ENCODE data around the gene AQR.
"Not testable (repeated sequence)": the region's sequence is repeated elsewhere in the genome, so short reads cannot be mapped to it uniquely, and the experiment has no call there.

Gene AQR

GRCh38 chr15:34986326-34986725 is 16.8 kb upstream of the AQR start:
- Histone ChIP-seq H3K4me1 (ENCODE audit: insufficient read depth, low read length) (no peaks in the 10 kb centered on the region; the same call in 1 of the 2 replicates), H3K9me3 (ENCODE audit: control insufficient read depth, insufficient read depth, low read length) (no peaks in the 10 kb centered on the region), H3K36me3 (ENCODE audit: insufficient read depth, low read length) (peaks cover 14% of the 10 kb centered on the region), H3K9ac (ENCODE audit: low read depth, low read length) (peak overlapping the region; percentile 90; the same call in 1 of the 2 replicates)

GRCh38 chr15:34984889-34985630 is 15.5 kb upstream of the AQR start:
- H3K4me1 ChIP-seq (ENCODE audit: insufficient read depth, low read length) = no peaks in the 10 kb centered on the region; the same call in 1 of the 2 replicates
- H3K36me3 ChIP-seq (ENCODE audit: insufficient read depth, low read length) = peaks cover 14% of the 10 kb centered on the region
- 0 out of 2 replicates have a peak overlapping the region, but pooled peaks have one; percentile 12 for H3K9ac ChIP-seq (ENCODE audit: low read depth, low read length)
- H3K9me3 ChIP-seq (ENCODE audit: control insufficient read depth, insufficient read depth, low read length) = no peaks in the 10 kb centered on the region

- no peaks in the 10 kb centered on the region for H3K9me3 ChIP-seq (ENCODE audit: control insufficient read depth, insufficient read depth, low read length)
- no peak overlapping the region for H3K9ac ChIP-seq (ENCODE audit: low read depth, low read length)
- no peaks in the 10 kb centered on the region for H3K4me1 ChIP-seq (ENCODE audit: insufficient read depth, low read length)
- H3K36me3 ChIP-seq (ENCODE audit: insufficient read depth, low read length) = no peaks in the 10 kb centered on the region; the same call in 1 of the 2 replicates
Observed at GRCh38 chr15:34976743-34977142, 7.2 kb upstream of the AQR start.

- Histone ChIP-seq H3K9ac (ENCODE audit: low read depth, low read length) (no peak overlapping the region), H3K9me3 (ENCODE audit: control insufficient read depth, insufficient read depth, low read length) (no peaks in the 10 kb centered on the region), H3K4me1 (ENCODE audit: insufficient read depth, low read length) (no peaks in the 10 kb centered on the region), H3K36me3 (ENCODE audit: insufficient read depth, low read length) (no peaks in the 10 kb centered on the region)
Observed at GRCh38 chr15:34976073-34976472, 6.5 kb upstream of the AQR start.

- Histone ChIP-seq H3K4me1 (ENCODE audit: insufficient read depth, low read length) (no peaks in the 10 kb centered on the region), H3K36me3 (ENCODE audit: insufficient read depth, low read length) (no peaks in the 10 kb centered on the region), H3K9me3 (ENCODE audit: control insufficient read depth, insufficient read depth, low read length) (no peaks in the 10 kb centered on the region), H3K9ac (ENCODE audit: low read depth, low read length) (no peak overlapping the region)
Observed at GRCh38 chr15:34973512-34973911, 4.0 kb upstream of the AQR start.

- H3K36me3 ChIP-seq (ENCODE audit: insufficient read depth, low read length) = not testable (repeated sequence)
Observed at GRCh38 chr15:34970098-34970643, 629 bp upstream of the AQR start.

GRCh38 chr15:34964277-34964676 is 5.3 kb downstream of the AQR start:
- no peaks in the 10 kb centered on the region for H3K4me1 ChIP-seq (ENCODE audit: insufficient read depth, low read length)
- no peaks in the 10 kb centered on the region for H3K9me3 ChIP-seq (ENCODE audit: control insufficient read depth, insufficient read depth, low read length)
- H3K9ac ChIP-seq (ENCODE audit: low read depth, low read length) = no peak overlapping the region
- 0 out of 2 replicates have a peak, but pooled peaks cover 4% of the 10 kb centered on the region for H3K36me3 ChIP-seq (ENCODE audit: insufficient read depth, low read length)

More at GRCh38 chr15:34970098-34970643, 629 bp upstream of the AQR start:
- H3K9ac ChIP-seq (ENCODE audit: low read depth, low read length) = peak overlapping the region; percentile 94; the same call in 1 of the 2 replicates
- H3K9me3 ChIP-seq (ENCODE audit: control insufficient read depth, insufficient read depth, low read length); H3K4me1 ChIP-seq (ENCODE audit: insufficient read depth, low read length): not testable (repeated sequence)

- Histone ChIP-seq H3K9me3 (ENCODE audit: control insufficient read depth, insufficient read depth, low read length) (no peaks in the 10 kb centered on the region), H3K36me3 (ENCODE audit: insufficient read depth, low read length) (no peaks in the 10 kb centered on the region), H3K4me1 (ENCODE audit: insufficient read depth, low read length) (no peaks in the 10 kb centered on the region), H3K9ac (ENCODE audit: low read depth, low read length) (no peak overlapping the region)
Observed at GRCh38 chr15:34953851-34954250, 15.7 kb downstream of the AQR start.

- H3K9me3 ChIP-seq (ENCODE audit: control insufficient read depth, insufficient read depth, low read length) = no peaks in the 10 kb centered on the region
- no peak overlapping the region for H3K9ac ChIP-seq (ENCODE audit: low read depth, low read length)
- peaks cover 4% of the 10 kb centered on the region; the same call in 1 of the 2 replicates for H3K36me3 ChIP-seq (ENCODE audit: insufficient read depth, low read length)
- no peaks in the 10 kb centered on the region for H3K4me1 ChIP-seq (ENCODE audit: insufficient read depth, low read length)
Observed at GRCh38 chr15:34952481-34952880, 17.1 kb downstream of the AQR start.

- H3K4me1 ChIP-seq (ENCODE audit: insufficient read depth, low read length) = no peaks in the 10 kb centered on the region
- H3K36me3 ChIP-seq (ENCODE audit: insufficient read depth, low read length) = peaks cover 4% of the 10 kb centered on the region; the same call in 1 of the 2 replicates
- no peak overlapping the region for H3K9ac ChIP-seq (ENCODE audit: low read depth, low read length)
- H3K9me3 ChIP-seq (ENCODE audit: control insufficient read depth, insufficient read depth, low read length) = no peaks in the 10 kb centered on the region
Observed at GRCh38 chr15:34951993-34952392, 17.5 kb downstream of the AQR start.

GRCh38 chr15:34944936-34945335 is 24.6 kb downstream of the AQR start:
- no peak overlapping the region for H3K9ac ChIP-seq (ENCODE audit: low read depth, low read length)
- no peaks in the 10 kb centered on the region for H3K9me3 ChIP-seq (ENCODE audit: control insufficient read depth, insufficient read depth, low read length)
- peaks cover 13% of the 10 kb centered on the region for H3K36me3 ChIP-seq (ENCODE audit: insufficient read depth, low read length)
- H3K4me1 ChIP-seq (ENCODE audit: insufficient read depth, low read length) = no peaks in the 10 kb centered on the region

GRCh38 chr15:34943711-34944110 is 25.8 kb downstream of the AQR start:
- H3K36me3 ChIP-seq (ENCODE audit: insufficient read depth, low read length) = peaks cover 13% of the 10 kb centered on the region
- H3K9me3 ChIP-seq (ENCODE audit: control insufficient read depth, insufficient read depth, low read length) = no peaks in the 10 kb centered on the region
- H3K4me1 ChIP-seq (ENCODE audit: insufficient read depth, low read length) = no peaks in the 10 kb centered on the region
- no peak overlapping the region for H3K9ac ChIP-seq (ENCODE audit: low read depth, low read length)

GRCh38 chr15:34943264-34943663 is 26.3 kb downstream of the AQR start:
- peaks cover 13% of the 10 kb centered on the region for H3K36me3 ChIP-seq (ENCODE audit: insufficient read depth, low read length)
- H3K9ac ChIP-seq (ENCODE audit: low read depth, low read length); H3K4me1 ChIP-seq (ENCODE audit: insufficient read depth, low read length); H3K9me3 ChIP-seq (ENCODE audit: control insufficient read depth, insufficient read depth, low read length): not testable (repeated sequence)

- Histone ChIP-seq H3K9ac (ENCODE audit: low read depth, low read length) (no peak overlapping the region), H3K36me3 (ENCODE audit: insufficient read depth, low read length) (peaks cover 9% of the 10 kb centered on the region), H3K4me1 (ENCODE audit: insufficient read depth, low read length) (no peaks in the 10 kb centered on the region), H3K9me3 (ENCODE audit: control insufficient read depth, insufficient read depth, low read length) (no peaks in the 10 kb centered on the region)
Observed at GRCh38 chr15:34942363-34942762, 27.2 kb downstream of the AQR start.

GRCh38 chr15:34941831-34942230 is 27.7 kb downstream of the AQR start:
- H3K9ac ChIP-seq (ENCODE audit: low read depth, low read length) = no peak overlapping the region
- H3K4me1 ChIP-seq (ENCODE audit: insufficient read depth, low read length) = no peaks in the 10 kb centered on the region
- H3K9me3 ChIP-seq (ENCODE audit: control insufficient read depth, insufficient read depth, low read length) = no peaks in the 10 kb centered on the region
- H3K36me3 ChIP-seq (ENCODE audit: insufficient read depth, low read length) = peaks cover 9% of the 10 kb centered on the region
